LNCaP clone FGC (cell line): ENCODE results near the gene PCDHGA9.
A peak's percentile ranks its signal among the peaks of the same experiment; 100 is the strongest.
"Not testable (repeated sequence)": the region's sequence is repeated elsewhere in the genome, so short reads cannot be mapped to it uniquely, and the experiment has no call there.

Experiments
- DNase-seq: peaks from one replicate; pipeline ENCODE4 v3.0.0-alpha.2; 2011; ENCODE audit warnings: low read depth
- H3K4me3 ChIP-seq: 2 replicates; pipeline ENCODE4 v1.5.1; 2011; ENCODE audit warnings: mild to moderate bottlenecking, low read depth, low read length, control low read depth
- TF ChIP-seq, protein P1 (sequence below): IDR thresholded peaks from 2 replicates; pipeline ENCODE4 v1.5.1; 2012; ENCODE audit warnings: mild to moderate bottlenecking; ENCODE audit not compliant: control insufficient read depth, insufficient read depth; ENCODE audit errors: extremely low read depth

Gene PCDHGA9

DNA sequence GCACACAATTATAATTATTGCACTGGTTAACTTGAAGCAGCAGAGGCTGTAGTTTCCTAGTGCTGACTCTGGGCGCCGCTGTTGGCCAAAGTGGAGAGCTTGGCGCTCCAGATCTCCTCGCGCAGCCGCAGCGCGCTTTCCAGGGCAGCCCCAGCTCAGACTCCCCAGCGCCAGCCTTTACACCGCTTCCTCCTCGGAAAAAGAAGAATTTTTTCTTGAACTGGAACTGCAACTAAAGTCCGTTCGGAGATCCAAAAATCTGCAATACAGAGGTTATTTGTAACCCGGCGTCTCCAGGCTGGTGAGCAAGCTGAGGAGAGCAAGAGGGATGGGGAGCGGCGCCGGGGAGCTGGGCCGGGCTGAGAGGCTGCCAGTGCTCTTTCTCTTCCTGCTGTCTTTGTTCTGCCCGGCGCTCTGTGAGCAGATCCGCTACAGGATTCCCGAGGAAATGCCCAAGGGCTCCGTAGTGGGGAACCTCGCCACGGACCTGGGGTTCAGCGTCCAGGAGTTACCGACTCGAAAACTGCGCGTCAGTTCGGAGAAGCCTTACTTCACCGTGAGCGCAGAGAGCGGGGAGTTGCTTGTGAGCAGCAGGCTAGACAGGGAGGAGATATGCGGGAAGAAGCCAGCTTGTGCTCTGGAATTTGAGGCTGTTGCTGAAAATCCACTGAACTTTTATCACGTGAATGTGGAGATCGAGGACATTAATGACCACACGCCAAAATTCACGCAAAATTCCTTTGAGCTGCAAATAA is 14.8 kb upstream of the PCDHGA9 start, which contains the start of gene PCDHGB4:
PCDHGB4 (plus strand) TSS at position 142 of the 755 bp plus-strand sequence; CDS start at position 329, 187 bp downstream.
- H3K4me3 ChIP-seq, DNase-seq: not testable (repeated sequence)
- TF ChIP-seq, protein P1, sequence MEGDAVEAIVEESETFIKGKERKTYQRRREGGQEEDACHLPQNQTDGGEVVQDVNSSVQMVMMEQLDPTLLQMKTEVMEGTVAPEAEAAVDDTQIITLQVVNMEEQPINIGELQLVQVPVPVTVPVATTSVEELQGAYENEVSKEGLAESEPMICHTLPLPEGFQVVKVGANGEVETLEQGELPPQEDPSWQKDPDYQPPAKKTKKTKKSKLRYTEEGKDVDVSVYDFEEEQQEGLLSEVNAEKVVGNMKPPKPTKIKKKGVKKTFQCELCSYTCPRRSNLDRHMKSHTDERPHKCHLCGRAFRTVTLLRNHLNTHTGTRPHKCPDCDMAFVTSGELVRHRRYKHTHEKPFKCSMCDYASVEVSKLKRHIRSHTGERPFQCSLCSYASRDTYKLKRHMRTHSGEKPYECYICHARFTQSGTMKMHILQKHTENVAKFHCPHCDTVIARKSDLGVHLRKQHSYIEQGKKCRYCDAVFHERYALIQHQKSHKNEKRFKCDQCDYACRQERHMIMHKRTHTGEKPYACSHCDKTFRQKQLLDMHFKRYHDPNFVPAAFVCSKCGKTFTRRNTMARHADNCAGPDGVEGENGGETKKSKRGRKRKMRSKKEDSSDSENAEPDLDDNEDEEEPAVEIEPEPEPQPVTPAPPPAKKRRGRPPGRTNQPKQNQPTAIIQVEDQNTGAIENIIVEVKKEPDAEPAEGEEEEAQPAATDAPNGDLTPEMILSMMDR = peak; percentile 25; the same call in 1 of the 2 replicates

DNA sequence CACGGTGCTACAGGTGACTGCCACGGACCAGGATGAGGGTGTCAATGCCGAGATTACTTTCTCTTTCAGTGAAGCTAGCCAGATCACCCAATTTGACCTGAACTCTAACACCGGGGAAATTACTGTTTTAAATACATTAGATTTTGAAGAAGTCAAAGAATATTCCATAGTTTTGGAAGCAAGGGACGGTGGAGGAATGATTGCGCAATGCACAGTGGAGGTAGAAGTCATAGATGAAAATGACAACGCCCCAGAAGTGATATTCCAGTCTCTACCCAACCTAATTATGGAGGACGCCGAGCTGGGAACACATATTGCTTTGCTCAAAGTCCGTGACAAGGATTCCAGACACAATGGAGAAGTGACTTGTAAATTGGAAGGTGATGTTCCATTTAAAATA is 13.9 kb upstream of the PCDHGA9 start:
- DNase-seq = no peak
- no peak overlapping the region for H3K4me3 ChIP-seq
- TF ChIP-seq, protein P1 = no peak

GRCh38 chr5:141389153-141390042 is 13.2 kb upstream of the PCDHGA9 start:
- no peak overlapping the region for H3K4me3 ChIP-seq
- DNase-seq = no peak
- TF ChIP-seq, protein P1 = no peak

DNA sequence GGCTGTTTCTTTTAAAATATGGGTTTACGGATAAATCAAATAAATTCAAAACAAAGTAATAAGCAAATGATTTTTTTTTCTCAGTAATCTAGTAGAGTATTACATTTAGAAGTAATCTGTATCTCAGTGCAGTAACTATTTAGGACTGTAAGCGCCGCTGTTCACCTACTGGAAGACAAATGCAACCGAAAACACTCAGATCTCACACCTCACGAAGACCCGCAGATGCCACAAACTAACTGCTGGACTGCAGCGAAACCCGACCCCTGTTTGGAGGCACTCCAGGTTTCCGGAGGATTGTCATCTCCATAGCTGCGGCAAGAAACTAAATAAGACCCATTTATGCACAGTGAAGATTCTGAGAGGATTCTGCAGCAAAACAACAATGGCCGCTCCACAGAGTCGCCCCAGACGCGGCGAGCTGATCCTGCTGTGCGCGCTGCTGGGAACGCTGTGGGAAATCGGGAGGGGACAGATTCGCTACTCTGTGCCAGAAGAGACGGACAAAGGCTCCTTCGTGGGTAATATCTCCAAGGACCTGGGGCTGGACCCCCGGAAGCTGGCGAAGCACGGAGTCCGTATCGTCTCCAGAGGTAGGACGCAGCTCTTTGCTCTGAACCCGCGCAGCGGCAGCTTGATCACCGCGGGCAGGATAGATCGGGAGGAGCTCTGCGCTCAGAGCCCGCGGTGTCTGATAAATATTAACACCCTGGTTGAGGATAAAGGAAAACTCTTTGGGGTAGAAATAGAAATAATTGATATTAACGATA is 10.0 kb upstream of the PCDHGA9 start, which contains the start of gene PCDHGA8:
PCDHGA8 (plus strand) TSS at position 205 of the 770 bp plus-strand sequence; CDS start at position 386, 181 bp downstream.
- TF ChIP-seq, protein P1 = peak; percentile 38
- peak within 1 kb of the TSS; percentile 46 for H3K4me3 ChIP-seq
- no peak for DNase-seq

- H3K4me3 ChIP-seq = no peak overlapping the region
- TF ChIP-seq, protein P1 = no peak
- DNase-seq = no peak
Measured at GRCh38 chr5:141393267-141393666, 9.3 kb upstream of the PCDHGA9 start.

- not testable (repeated sequence) for H3K4me3 ChIP-seq, DNase-seq
Measured at GRCh38 chr5:141394401-141395187, 8.0 kb upstream of the PCDHGA9 start.
